NB4 (cell line): ENCODE measurements around the gene DLG2.

Experiments used
- DNase-seq: peaks from one replicate; pipeline ENCODE4 v3.0.0; 2010; ENCODE audit warnings: low read depth
- H3K4me3 ChIP-seq: one replicate; pipeline ENCODE4 v1.5.1; 2011; ENCODE audit warnings: mild to moderate bottlenecking, low read depth, low read length, moderate library complexity
- MYC ChIP-seq: IDR thresholded peaks from 2 replicates; pipeline ENCODE4 v1.6.1; 2011; ENCODE audit warnings: low read depth, low read length
- POLR2A ChIP-seq: IDR thresholded peaks from 2 replicates; pipeline ENCODE4 v1.6.1; 2011; ENCODE audit warnings: mild to moderate bottlenecking; ENCODE audit not compliant: insufficient read length; ENCODE audit errors: extremely low read depth
- TF ChIP-seq, protein P1 (sequence below): IDR thresholded peaks from one replicate; pipeline ENCODE4 v1.5.1; 2012; ENCODE audit warnings: low read depth, low read length
- TF ChIP-seq, protein P2 (sequence below): IDR thresholded peaks from 2 replicates; pipeline ENCODE4 v1.6.1; 2011; ENCODE audit warnings: low read depth, low read length

Gene DLG2

DNA sequence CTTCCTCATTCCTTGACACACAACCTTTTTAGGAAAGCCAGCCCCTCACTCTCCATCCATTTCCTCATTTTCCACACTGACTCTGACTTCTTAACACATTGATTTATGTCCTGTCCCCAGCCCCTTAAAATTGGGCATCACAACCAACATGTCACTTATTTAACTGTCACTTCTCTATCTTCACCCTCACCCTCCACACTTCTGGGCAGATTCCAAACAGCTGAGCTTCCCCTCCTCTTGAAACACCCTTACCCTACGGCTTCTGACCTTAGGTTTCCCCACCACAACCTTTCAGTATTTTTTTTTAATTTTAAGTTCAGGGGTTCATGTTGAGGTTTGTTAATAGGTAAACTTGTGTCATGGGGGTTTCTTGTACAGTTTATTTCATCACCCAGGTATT is 696.3 kb downstream of the DLG2 start:
- no peak for TF ChIP-seq MYC
- TF ChIP-seq POLR2A: no peak
- TF ChIP-seq, protein P1, sequence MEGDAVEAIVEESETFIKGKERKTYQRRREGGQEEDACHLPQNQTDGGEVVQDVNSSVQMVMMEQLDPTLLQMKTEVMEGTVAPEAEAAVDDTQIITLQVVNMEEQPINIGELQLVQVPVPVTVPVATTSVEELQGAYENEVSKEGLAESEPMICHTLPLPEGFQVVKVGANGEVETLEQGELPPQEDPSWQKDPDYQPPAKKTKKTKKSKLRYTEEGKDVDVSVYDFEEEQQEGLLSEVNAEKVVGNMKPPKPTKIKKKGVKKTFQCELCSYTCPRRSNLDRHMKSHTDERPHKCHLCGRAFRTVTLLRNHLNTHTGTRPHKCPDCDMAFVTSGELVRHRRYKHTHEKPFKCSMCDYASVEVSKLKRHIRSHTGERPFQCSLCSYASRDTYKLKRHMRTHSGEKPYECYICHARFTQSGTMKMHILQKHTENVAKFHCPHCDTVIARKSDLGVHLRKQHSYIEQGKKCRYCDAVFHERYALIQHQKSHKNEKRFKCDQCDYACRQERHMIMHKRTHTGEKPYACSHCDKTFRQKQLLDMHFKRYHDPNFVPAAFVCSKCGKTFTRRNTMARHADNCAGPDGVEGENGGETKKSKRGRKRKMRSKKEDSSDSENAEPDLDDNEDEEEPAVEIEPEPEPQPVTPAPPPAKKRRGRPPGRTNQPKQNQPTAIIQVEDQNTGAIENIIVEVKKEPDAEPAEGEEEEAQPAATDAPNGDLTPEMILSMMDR: no peak
- TF ChIP-seq, protein P2, sequence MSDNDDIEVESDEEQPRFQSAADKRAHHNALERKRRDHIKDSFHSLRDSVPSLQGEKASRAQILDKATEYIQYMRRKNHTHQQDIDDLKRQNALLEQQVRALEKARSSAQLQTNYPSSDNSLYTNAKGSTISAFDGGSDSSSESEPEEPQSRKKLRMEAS: no peak
- no peak overlapping the region for H3K4me3 ChIP-seq
- no peak for DNase-seq

DNA sequence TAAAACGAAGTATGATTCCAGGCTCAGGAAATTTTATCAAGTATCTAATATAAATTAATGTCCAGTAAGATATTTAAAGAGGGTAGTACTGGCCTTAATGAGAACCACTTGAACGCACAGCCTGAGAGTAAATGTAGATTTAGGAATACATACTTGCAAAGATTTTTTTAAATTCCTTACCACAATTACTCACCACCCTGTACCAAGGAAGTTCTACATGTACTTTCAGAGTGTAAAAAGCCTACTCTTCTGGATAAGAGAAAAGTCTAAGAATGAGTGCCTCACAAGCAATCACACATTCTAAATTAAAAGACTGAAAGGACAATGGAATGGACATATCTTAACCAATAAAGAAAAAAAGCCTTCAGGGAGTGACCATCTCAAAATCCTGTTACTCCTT is 697.4 kb downstream of the DLG2 start:
- DNase-seq: no peak
- TF ChIP-seq, protein P1: no peak
- TF ChIP-seq MYC (no peak), POLR2A (no peak)
- TF ChIP-seq, protein P2: no peak

DNA sequence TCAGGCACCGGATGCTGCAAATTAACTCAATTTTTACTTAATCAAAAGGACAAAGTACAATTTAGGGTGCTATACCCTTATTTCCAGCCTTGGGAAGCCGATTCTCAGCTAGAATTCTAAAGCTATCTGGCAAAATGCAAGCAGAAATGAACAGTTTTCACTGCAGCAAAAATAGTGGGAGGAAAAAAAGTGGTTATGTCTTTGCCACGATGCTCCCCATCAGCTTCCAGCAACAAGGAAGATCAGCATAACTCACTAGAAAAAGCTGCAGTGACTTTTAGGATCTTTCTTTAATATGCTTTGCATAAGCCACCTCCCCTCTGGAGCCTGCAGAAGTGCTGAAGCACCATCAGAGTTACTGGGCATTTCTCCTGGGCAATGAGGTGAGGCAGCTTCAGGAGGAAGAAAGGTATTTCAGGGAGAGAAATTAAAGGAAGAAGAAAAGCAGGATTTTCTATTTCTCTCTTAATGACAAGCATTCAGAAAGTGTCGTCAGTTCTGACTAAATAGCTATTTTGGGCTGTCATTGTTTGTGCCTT is 702.9 kb downstream of the DLG2 start:
- H3K4me3 ChIP-seq: no peak overlapping the region
- TF ChIP-seq MYC: no peak
- TF ChIP-seq, protein P2: no peak
- TF ChIP-seq POLR2A: no peak
- TF ChIP-seq, protein P1: no peak
- no peak for DNase-seq

More for the DNA sequence above, 697.4 kb downstream of the DLG2 start:
- no peak overlapping the region for H3K4me3 ChIP-seq

DNA sequence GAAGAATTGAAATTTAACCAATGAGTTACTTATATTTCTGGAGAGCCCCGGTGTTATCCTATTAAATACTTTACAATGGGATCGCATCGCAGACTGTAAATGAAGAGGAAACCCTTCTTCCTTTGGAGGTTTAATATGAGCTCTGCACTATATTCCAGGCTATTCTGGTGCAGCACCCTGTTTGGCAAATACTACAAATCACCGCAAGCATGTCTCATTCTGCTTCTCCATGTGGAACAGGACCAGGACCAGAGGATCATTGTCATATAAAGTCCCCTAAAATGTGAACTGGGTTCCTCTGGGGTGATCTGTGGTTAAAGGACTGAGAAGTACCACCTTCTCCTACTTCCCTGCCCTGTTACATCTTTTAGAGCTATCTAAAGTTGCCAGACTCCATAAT is 703.7 kb downstream of the DLG2 start:
- H3K4me3 ChIP-seq: no peak overlapping the region
- TF ChIP-seq MYC (no peak), POLR2A (no peak)
- TF ChIP-seq, protein P1: no peak
- TF ChIP-seq, protein P2: no peak
- no peak for DNase-seq

DNA sequence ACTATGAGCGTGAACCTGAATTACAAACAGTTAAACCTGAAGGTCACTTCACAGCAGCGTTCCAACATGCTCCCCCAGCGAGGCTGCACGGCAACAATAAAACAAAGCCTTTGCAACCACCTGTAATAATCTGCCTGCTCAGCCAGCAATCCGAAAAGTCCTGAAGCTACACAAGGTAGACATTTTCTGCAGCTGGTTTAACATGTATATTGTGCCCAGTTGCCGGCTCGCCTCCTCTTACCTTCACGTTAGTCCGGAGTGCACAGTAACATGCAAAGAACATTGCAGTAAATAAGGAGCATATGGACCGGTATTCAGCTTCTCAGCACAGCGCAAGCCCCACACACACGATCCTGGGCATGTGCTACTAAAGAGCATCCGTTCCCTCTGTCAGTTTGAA is 704.3 kb downstream of the DLG2 start:
- TF ChIP-seq, protein P1: no peak
- TF ChIP-seq, protein P2: no peak
- no peak for TF ChIP-seq MYC
- no peak for TF ChIP-seq POLR2A
- no peak overlapping the region for H3K4me3 ChIP-seq
- DNase-seq: no peak
